IMR-90 (cell line): ENCODE results near the gene BOLL. TPM values are rescaled to one million over a fixed set of nuclear protein-coding genes. Genes with fewer than 3 reads are reported as not detected.

Source experiments
- ATAC-seq: fragments of 200-7000 bp; cut with Tn5 transposase; 2 replicates; pipeline ENCODE4 v1.9.1; 2020; ENCODE audit warnings: low read depth, mild to moderate bottlenecking, moderate library complexity
- BruUV-seq: library from RNA; stranded (reverse); fragments of 400-500 nt; replicated peaks from 2 replicates; lab custom pipeline; 2021; lab: Mats Ljungman, UMichigan
- CTCF ChIA-PET: fragments of 300-600 bp; formaldehyde crosslinking; extraction: SDS; loops from one replicate; lab custom pipeline; 2021; ENCODE audit warnings: antibody characterized with exemption; lab: Yijun Ruan, JAX
- POLR2A ChIA-PET: fragments of 300-600 bp; sonication (Branson Sonifier 250); formaldehyde crosslinking; loops from one replicate; lab custom pipeline; 2022; ENCODE audit warnings: antibody characterized with exemption; ENCODE audit not compliant: unreplicated experiment; lab: Charles Lee
- DNase-seq: peaks from one replicate; pipeline ENCODE4 v3.0.0; 2013
- H2AFZ ChIP-seq: replicated peaks from 2 replicates; pipeline ENCODE3; 2013; ENCODE audit warnings: low read length, mild to moderate bottlenecking; ENCODE audit not compliant: poor library complexity
- H2AK5ac ChIP-seq: 2 replicates; pipeline ENCODE4 v1.6.1; 2013; ENCODE audit warnings: low read depth, low read length, inconsistent platforms
- H2AK9ac ChIP-seq: replicated peaks from 2 replicates; pipeline ENCODE3; 2013; ENCODE audit warnings: mild to moderate bottlenecking, low read depth, low read length, moderate library complexity; ENCODE audit not compliant: poor library complexity
- H2BK120ac ChIP-seq: 2 replicates; pipeline ENCODE4 v1.6.1; 2013; ENCODE audit warnings: low read depth, low read length, inconsistent platforms
- H2BK15ac ChIP-seq: 3 replicates; pipeline ENCODE4 v1.6.1; 2013; ENCODE audit warnings: low read depth, low read length, inconsistent platforms
- H2BK20ac ChIP-seq: 2 replicates; pipeline ENCODE4 v1.6.1; 2013; ENCODE audit warnings: low read depth, mild to moderate bottlenecking, inconsistent platforms, low read length, moderate library complexity
- H2BK5ac ChIP-seq: 2 replicates; pipeline ENCODE4 v1.6.1; 2013; ENCODE audit warnings: mild to moderate bottlenecking, low read depth, low read length, inconsistent platforms; ENCODE audit not compliant: poor library complexity, severe bottlenecking
- H3K14ac ChIP-seq: replicated peaks from 2 replicates; pipeline ENCODE4 v1.6.1; 2013; ENCODE audit warnings: low read depth, low read length, inconsistent platforms
- H3K18ac ChIP-seq: 2 replicates; pipeline ENCODE4 v1.6.1; 2013; ENCODE audit warnings: low read depth, low read length, control low read depth
- H3K23ac ChIP-seq: 2 replicates; pipeline ENCODE4 v1.6.1; 2013; ENCODE audit warnings: low read depth, low read length, inconsistent platforms
- H3K27ac ChIP-seq: 2 replicates; pipeline ENCODE4 v1.5.1; 2013; ENCODE audit warnings: mild to moderate bottlenecking, control low read depth, low read length; ENCODE audit not compliant: insufficient read depth
- H3K27me3 ChIP-seq: 2 replicates; pipeline ENCODE4 v1.6.1; 2013; ENCODE audit warnings: low read length; ENCODE audit not compliant: control insufficient read depth, insufficient read depth
- H3K36me3 ChIP-seq: 2 replicates; pipeline ENCODE4 v1.6.1; 2013; ENCODE audit warnings: low read length, mixed read lengths; ENCODE audit not compliant: control insufficient read depth, insufficient read depth
- H3K4ac ChIP-seq: 2 replicates; pipeline ENCODE4 v1.6.1; 2013; ENCODE audit warnings: low read depth, low read length, inconsistent platforms
- H3K4me1 ChIP-seq: 2 replicates; pipeline ENCODE4 v1.6.1; 2013; ENCODE audit warnings: low read length, mixed read lengths; ENCODE audit not compliant: control insufficient read depth, insufficient read depth
- H3K4me2 ChIP-seq: 2 replicates; pipeline ENCODE4 v1.6.1; 2013; ENCODE audit warnings: low read depth, mild to moderate bottlenecking, control low read depth, low read length, moderate library complexity
- H3K4me3 ChIP-seq: 2 replicates; pipeline ENCODE4 v1.5.1; 2013; ENCODE audit warnings: low read depth, mild to moderate bottlenecking, control low read depth, low read length, moderate library complexity; ENCODE audit not compliant: insufficient read depth
- H3K56ac ChIP-seq: 2 replicates; pipeline ENCODE4 v1.6.1; 2013; ENCODE audit warnings: low read length, inconsistent platforms; ENCODE audit not compliant: insufficient read depth; ENCODE audit errors: extremely low read depth
- H3K79me1 ChIP-seq, 2 experiments: 2 replicates each; pipeline ENCODE4 v1.6.1; 2013; ENCODE audit warnings: low read length in 2 of 2, inconsistent platforms in 1 of 2, low read depth in 1 of 2
- H3K9ac ChIP-seq: 2 replicates; pipeline ENCODE4 v1.6.1; 2013; ENCODE audit warnings: low read depth, low read length, control low read depth
- H3K9me1 ChIP-seq: 2 replicates; pipeline ENCODE4 v1.6.1; 2013; ENCODE audit warnings: low read length, inconsistent platforms; ENCODE audit not compliant: insufficient read depth
- H3K9me3 ChIP-seq: 2 replicates; pipeline ENCODE4 v1.6.1; 2013; ENCODE audit warnings: low read length; ENCODE audit not compliant: control insufficient read depth, insufficient read depth
- H4K20me1 ChIP-seq: 2 replicates; pipeline ENCODE4 v1.6.1; 2013; ENCODE audit warnings: low read length, inconsistent platforms; ENCODE audit not compliant: insufficient read depth
- H4K5ac ChIP-seq: 2 replicates; pipeline ENCODE4 v1.6.1; 2013; ENCODE audit warnings: mild to moderate bottlenecking, low read depth, low read length, control low read depth
- H4K8ac ChIP-seq, 2 experiments: 2 replicates each; pipeline ENCODE4 v1.6.1; 2013; ENCODE audit warnings: low read depth in 2 of 2, low read length in 2 of 2, control low read depth in 1 of 2, inconsistent platforms in 1 of 2
- H4K91ac ChIP-seq: 2 replicates; pipeline ENCODE4 v1.6.1; 2013; ENCODE audit warnings: low read depth, low read length, inconsistent platforms; ENCODE audit not compliant: insufficient read depth
- BHLHE40 ChIP-seq: fragments of 150-350 bp; IDR thresholded peaks from 2 replicates; pipeline ENCODE4 v1.6.1; 2016; ENCODE audit warnings: mild to moderate bottlenecking, low read depth, low read length
- CEBPB ChIP-seq: IDR thresholded peaks from 2 replicates; pipeline ENCODE4 v1.6.1; 2012; ENCODE audit warnings: low read depth, low read length, improper control_type of control experiment
- CHD1 ChIP-seq: IDR thresholded peaks from 2 replicates; pipeline ENCODE4 v1.6.1; 2012; ENCODE audit warnings: low read depth, low read length, improper control_type of control experiment
- NFE2L2 ChIP-seq: fragments of 150-350 bp; IDR thresholded peaks from 2 replicates; pipeline ENCODE4 v1.6.1; 2016; ENCODE audit warnings: low read depth, mild to moderate bottlenecking, low read length
- POLR2A ChIP-seq: IDR thresholded peaks from 2 replicates; pipeline ENCODE4 v1.6.1; 2012; ENCODE audit warnings: mild to moderate bottlenecking, low read depth, low read length
- RAD21 ChIP-seq: IDR thresholded peaks from 2 replicates; pipeline ENCODE4 v1.6.1; 2012; ENCODE audit warnings: low read length, improper control_type of control experiment
- RCOR1 ChIP-seq: IDR thresholded peaks from 2 replicates; pipeline ENCODE4 v1.6.1; 2012; ENCODE audit warnings: mild to moderate bottlenecking, low read length, improper control_type of control experiment; ENCODE audit not compliant: insufficient replicate concordance
- RFX5 ChIP-seq: IDR thresholded peaks from 2 replicates; pipeline ENCODE4 v1.8.0; 2012; ENCODE audit warnings: low read depth, mild to moderate bottlenecking, low read length, moderate library complexity
- SMC3 ChIP-seq: fragments of 150-350 bp; IDR thresholded peaks from 2 replicates; pipeline ENCODE4 v1.6.1; 2016; ENCODE audit warnings: low read depth, mild to moderate bottlenecking, antibody characterized with exemption, low read length, moderate library complexity
- WGBS, 2 experiments: methylation state at CpG; one replicate each; pipeline versions ENCODE4 v1.1.5 to v1.1.7; 2013; ENCODE audit warnings: missing lambda C conversion rate in 2 of 2; ENCODE audit not compliant: insufficient read length in 1 of 2; ENCODE audit errors: extremely low coverage in 2 of 2; 5-methylcytosine and 5-hydroxymethylcytosine counted together
- dilution Hi-C: fragments of 300-500 bp; cut with HindIII; formaldehyde crosslinking; loops from one replicate; pipeline ENCODE4 v1.14.3; 2018; ENCODE audit warnings: low sequenced_read_pairs; ENCODE audit not compliant: unreplicated experiment
- in situ Hi-C: fragments of 300-500 bp; cut with MboI; formaldehyde crosslinking; loops from 3 replicates; pipeline ENCODE4 v1.14.3; 2019; ENCODE audit warnings: low sequenced_read_pairs, inconsistent platforms, mixed read lengths
- intact Hi-C: fragments of 100-400 bp; cut with micrococcal nuclease; formaldehyde crosslinking; loops from 2 replicates; pipeline ENCODE4 v1.10.0; 2022
- polyA plus RNA-seq, 3 experiments: library from polyadenylated mRNA; depleted of rRNA; stranded (reverse); fragments of >200 nt; gene quantifications; 2 replicates each; pipeline ENCODE4 v1.2.3, GENCODE V29; 2012; ENCODE audit warnings: low replicate concordance in 1 of 3
- total RNA-seq: library from RNA; depleted of rRNA; stranded (reverse); fragments of >200 nt; gene quantifications from 2 replicates; pipeline ENCODE4 v1.2.3, GENCODE V29; 2012
- TF ChIP-seq, protein P1 (sequence below): conservative IDR thresholded peaks from 2 replicates; pipeline ENCODE4 v1.5.1; 2012; ENCODE audit warnings: mild to moderate bottlenecking, low read depth, low read length, improper control_type of control experiment
- TF ChIP-seq, protein P2 (sequence below): fragments of 150-350 bp; IDR thresholded peaks from 2 replicates; pipeline ENCODE4 v1.6.1; 2016; ENCODE audit warnings: low read depth, mild to moderate bottlenecking, low read length, moderate library complexity, borderline replicate concordance
- TF ChIP-seq, protein P3 (sequence below): fragments of 150-350 bp; IDR thresholded peaks from 2 replicates; pipeline ENCODE4 v1.6.1; 2017; ENCODE audit warnings: mild to moderate bottlenecking, antibody characterized with exemption, low read length, low read depth

BOLL gene
- total and polyA plus RNA-seq, 2 of the 4 experiments (the other 2 are of a cell fraction): not detected

DNA sequence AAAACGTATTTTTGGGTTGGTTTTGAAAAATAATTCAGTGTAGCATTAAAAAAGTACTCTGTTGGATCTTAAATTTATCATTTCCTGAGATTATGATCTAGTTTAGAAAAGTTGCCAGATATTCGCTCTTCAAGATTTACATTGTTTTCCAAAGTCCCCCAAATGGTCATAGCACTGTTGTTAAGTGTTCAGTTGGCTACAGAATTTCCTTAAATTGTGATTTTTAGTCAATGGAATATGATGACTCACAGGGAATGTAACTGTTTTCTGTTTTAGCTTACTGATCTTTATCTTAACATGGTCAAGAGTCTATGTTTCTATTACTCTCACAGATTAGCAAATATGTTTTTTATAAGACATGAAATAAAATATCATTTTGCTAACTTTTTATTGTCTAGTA is 42.5 kb upstream of the BOLL start:
- Histone ChIP-seq H3K14ac (no peak overlapping the region), H2BK15ac (no peak overlapping the region), H3K9ac (no peak overlapping the region), H3K79me1 (no peaks in the 10 kb centered on the region), H3K4ac (no peak overlapping the region), H4K91ac (no peak overlapping the region), H3K27me3 (no peaks in the 10 kb centered on the region), H3K9me3 (no peaks in the 10 kb centered on the region), H2AK5ac (no peak overlapping the region), H4K5ac (no peak overlapping the region), H2BK5ac (no peak overlapping the region), H2AFZ (no peak overlapping the region), H3K9me1 (no peaks in the 10 kb centered on the region), H4K20me1 (no peaks in the 10 kb centered on the region), H3K56ac (no peak overlapping the region), H3K4me1 (no peaks in the 10 kb centered on the region), H3K4me2 (no peak overlapping the region), H3K27ac (no peak overlapping the region), H3K18ac (no peak overlapping the region), H3K4me3 (no peak overlapping the region), H3K36me3 (no peaks in the 10 kb centered on the region), H4K8ac (no peak overlapping the region), H3K23ac (no peak overlapping the region), H2BK20ac (no peak overlapping the region), H2BK120ac (no peak overlapping the region), H2AK9ac (no peak overlapping the region)
- in situ Hi-C loops: no loop called here
- ATAC-seq (no peak), DNase-seq (no peak)
- WGBS, 2 experiments: no CpG with 5 or more reads among the region's 2 CpGs
- intact Hi-C loops: no loop called here
- TF ChIP-seq RFX5 (no peak), BHLHE40 (no peak), SMC3 (no peak), NFE2L2 (no peak), CHD1 (no peak), RCOR1 (no peak), RAD21 (no peak), CEBPB (no peak), POLR2A (no peak)
- TF ChIP-seq, protein P1, sequence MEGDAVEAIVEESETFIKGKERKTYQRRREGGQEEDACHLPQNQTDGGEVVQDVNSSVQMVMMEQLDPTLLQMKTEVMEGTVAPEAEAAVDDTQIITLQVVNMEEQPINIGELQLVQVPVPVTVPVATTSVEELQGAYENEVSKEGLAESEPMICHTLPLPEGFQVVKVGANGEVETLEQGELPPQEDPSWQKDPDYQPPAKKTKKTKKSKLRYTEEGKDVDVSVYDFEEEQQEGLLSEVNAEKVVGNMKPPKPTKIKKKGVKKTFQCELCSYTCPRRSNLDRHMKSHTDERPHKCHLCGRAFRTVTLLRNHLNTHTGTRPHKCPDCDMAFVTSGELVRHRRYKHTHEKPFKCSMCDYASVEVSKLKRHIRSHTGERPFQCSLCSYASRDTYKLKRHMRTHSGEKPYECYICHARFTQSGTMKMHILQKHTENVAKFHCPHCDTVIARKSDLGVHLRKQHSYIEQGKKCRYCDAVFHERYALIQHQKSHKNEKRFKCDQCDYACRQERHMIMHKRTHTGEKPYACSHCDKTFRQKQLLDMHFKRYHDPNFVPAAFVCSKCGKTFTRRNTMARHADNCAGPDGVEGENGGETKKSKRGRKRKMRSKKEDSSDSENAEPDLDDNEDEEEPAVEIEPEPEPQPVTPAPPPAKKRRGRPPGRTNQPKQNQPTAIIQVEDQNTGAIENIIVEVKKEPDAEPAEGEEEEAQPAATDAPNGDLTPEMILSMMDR: no peak
- TF ChIP-seq, protein P2, sequence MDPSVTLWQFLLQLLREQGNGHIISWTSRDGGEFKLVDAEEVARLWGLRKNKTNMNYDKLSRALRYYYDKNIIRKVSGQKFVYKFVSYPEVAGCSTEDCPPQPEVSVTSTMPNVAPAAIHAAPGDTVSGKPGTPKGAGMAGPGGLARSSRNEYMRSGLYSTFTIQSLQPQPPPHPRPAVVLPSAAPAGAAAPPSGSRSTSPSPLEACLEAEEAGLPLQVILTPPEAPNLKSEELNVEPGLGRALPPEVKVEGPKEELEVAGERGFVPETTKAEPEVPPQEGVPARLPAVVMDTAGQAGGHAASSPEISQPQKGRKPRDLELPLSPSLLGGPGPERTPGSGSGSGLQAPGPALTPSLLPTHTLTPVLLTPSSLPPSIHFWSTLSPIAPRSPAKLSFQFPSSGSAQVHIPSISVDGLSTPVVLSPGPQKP: no peak
- TF ChIP-seq, protein P3, sequence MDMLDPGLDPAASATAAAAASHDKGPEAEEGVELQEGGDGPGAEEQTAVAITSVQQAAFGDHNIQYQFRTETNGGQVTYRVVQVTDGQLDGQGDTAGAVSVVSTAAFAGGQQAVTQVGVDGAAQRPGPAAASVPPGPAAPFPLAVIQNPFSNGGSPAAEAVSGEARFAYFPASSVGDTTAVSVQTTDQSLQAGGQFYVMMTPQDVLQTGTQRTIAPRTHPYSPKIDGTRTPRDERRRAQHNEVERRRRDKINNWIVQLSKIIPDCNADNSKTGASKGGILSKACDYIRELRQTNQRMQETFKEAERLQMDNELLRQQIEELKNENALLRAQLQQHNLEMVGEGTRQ: no peak
- no TSS peak for BruUV-seq
- dilution Hi-C loops: no loop called here
- POLR2A ChIA-PET: no interaction called here
- CTCF ChIA-PET: no interaction called here
